ENCODE data around the gene C5orf24.

DNA sequence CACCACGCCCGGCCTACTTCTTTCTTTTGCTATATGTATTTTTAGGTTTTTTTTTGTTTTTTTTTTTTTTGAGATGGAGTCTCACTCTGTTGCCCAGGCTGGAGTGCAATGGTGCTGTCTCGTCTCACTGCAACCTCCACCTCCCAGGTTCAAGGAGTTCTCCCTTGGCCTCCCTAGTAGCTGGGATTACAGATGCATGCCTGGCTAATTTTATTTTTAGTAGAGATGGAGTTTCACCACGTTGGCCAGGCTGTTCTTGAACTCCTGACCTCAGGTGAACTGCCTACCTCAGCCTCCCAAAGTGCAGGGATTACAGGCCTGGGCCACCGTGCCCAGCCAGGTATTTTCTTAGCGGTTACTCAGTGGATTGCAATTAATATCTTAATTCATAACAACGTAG, 23.9 kb upstream of the C5orf24 start:
- TF ChIP-seq, protein P1, sequence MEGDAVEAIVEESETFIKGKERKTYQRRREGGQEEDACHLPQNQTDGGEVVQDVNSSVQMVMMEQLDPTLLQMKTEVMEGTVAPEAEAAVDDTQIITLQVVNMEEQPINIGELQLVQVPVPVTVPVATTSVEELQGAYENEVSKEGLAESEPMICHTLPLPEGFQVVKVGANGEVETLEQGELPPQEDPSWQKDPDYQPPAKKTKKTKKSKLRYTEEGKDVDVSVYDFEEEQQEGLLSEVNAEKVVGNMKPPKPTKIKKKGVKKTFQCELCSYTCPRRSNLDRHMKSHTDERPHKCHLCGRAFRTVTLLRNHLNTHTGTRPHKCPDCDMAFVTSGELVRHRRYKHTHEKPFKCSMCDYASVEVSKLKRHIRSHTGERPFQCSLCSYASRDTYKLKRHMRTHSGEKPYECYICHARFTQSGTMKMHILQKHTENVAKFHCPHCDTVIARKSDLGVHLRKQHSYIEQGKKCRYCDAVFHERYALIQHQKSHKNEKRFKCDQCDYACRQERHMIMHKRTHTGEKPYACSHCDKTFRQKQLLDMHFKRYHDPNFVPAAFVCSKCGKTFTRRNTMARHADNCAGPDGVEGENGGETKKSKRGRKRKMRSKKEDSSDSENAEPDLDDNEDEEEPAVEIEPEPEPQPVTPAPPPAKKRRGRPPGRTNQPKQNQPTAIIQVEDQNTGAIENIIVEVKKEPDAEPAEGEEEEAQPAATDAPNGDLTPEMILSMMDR (IDR thresholded peaks at IDR 0.05), result no peak
- TF ChIP-seq POLR2A (IDR thresholded peaks at IDR 0.05), result no peak

Measured in uterus (tissue), 2 donors.